Activated gamma-delta T cell treated with Interleukin-2 at 50 U/mL for 16 hours (primary cell): Measurements from ENCODE around the gene ZNF334.

ENCODE experiments used
- DNase-seq: peaks from one replicate; pipeline ENCODE4 v3.0.0-alpha.2; 2020

Gene ZNF334

GRCh38 chr20:46512943-46513844 is at the start of gene ZNF334:
Gene ZNF334, minus strand, starts transcription at chr20:46513559. Its CDS starts 1,457 bp downstream, at chr20:46512102.
- DNase-seq = no peak

DNA sequence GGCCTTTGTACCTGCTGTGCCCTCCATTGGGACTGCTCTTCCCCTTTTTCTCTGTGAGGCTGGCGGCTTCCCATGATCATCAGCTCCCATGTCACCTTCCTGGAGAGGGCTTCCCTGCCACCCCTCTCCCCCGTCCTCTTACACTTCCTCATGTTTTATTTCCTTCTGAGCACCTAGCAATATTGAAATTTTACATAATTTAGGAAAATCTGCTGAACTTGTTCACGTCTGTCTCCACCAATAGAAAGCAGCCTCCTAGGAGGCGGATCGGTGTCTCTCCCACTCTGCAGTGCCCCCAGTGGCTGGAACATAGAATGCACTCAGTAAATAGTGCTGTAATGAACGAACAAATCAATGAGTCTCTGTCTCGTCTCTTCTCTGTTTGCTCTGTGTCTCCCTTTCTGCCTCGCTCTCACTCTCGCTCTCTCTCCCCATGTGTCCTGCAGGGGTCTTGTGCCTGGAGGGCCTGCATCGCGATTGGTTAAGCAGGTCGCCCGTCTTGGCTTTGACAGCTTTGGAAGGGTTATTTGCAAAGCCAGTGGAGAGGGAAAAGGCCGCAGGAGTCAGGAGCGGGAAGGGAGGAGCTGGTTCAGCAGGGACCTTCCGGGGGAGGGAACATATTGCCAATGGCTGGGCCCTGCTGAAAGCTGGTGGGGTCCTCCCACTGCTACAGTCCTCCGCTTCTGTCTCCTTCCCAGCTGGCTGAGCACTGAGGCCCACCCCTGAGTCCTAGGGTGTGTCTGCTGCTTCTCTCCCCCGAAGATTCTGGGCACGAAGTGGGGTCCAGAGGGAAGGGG is 49.2 kb upstream of the ZNF334 start:
- peak; percentile 58 for DNase-seq

GRCh38 chr20:46562009-46562372 is 48.6 kb upstream of the ZNF334 start:
- no peak for DNase-seq

DNA sequence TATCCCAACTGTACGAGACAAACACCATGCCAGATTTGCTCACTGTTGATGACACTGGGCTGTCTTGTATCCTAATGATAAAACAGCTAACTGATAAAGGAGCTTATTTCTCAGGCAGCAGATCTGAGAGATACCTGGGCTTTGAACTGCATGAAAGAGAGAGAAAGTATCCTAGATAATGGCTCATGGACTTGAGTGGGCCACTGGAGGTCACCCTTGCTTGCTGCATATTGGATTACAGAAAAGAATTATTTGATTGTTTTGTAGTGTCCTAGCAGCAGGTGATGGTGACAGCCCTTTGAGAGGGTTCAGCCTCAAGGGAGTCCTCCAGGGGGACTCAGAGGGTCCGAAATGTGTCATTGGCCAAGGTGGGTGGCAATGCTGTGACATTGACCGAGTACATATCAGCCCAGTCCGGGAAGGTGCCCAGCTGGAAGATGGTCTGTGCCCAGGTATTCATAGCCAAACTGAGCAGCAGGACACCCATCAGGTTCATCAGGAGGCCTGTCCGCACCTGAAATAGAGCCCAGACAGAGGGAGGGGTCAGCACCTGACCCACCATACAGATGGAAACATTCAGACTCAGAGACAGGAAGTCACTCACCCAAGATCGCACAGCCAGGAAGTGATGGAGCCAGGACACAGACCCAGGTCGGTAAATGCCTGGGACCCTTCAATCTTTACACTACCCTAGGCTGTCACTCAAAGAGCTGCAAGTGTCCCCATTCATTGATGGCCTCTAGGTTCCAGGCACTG is 46.5 kb upstream of the ZNF334 start:
- no peak for DNase-seq

DNA sequence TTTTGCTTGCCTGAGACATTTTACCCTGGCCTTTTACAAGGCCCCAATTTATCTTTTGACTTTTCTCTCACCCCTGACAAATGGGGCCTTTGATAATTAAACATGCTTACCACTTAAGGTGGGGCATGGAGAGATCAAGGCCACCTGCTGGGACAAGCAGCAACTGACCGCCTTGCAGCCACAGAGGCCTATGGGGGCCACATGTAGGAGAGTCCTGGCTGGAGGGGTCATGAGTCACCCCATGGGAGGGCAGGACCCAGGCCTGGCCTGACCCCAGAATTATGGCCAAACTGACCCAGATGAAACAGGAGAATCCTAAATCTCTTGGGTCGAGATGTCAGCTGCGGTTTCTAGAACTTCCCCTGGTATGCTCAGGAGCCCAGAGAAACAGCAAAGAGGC is 45.6 kb upstream of the ZNF334 start:
- no peak for DNase-seq

DNA sequence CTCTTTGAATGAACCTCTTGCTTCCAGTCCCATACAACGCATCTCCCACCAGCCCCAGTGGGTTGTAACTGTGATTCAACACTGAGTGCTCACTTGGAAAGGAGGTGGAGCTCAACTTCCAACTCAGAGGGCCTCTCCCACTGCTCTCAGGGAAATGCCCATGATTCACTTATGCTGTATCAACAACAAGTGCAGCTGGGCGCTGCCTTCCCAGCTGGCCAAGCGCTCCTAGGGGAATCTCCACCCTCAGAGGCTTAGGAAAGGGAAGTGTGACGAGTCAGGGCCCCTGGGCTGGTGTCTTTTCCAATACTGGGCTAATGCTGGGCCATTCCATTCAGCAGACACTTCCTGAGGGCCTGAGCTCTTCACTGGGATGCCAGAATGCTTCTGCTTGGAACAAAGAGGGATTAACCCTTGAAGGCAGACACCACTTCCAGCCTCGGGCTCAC is 45.2 kb upstream of the ZNF334 start:
- no peak for DNase-seq

DNA sequence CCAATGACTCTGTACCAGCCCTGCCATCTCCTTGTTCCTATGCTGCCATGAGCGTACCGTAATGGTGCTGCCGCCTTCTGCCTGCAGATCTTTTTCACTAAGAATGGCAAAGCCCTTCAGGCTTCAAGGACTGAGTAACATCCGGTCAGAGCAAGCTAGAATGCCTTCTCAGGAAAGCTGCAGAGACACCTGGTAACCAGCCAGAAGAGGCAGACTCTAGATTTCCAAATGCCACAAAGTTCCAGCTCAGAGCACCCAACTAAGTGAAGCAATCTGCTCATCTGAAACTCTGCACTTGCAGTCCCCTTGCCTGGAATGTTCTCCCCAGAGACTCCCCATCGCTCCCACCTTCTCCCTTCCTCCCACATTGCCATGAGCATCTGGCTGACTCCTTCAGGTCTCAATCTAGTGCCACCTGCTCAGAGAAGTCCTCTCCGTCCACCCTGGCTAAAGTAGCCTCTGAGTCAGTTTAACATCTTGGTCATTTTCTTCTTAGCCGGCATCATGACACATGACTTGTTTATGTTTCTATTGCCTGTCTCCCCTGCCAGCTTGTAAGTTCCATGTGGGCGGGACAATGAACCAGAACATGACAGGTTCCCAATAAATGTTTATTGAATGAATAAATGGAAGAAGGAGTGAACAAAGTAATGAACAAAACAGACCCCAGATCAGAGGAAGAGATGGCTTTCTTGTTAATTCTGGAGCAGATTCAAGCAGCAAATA is 44.0 kb upstream of the ZNF334 start:
- DNase-seq = no peak

DNA sequence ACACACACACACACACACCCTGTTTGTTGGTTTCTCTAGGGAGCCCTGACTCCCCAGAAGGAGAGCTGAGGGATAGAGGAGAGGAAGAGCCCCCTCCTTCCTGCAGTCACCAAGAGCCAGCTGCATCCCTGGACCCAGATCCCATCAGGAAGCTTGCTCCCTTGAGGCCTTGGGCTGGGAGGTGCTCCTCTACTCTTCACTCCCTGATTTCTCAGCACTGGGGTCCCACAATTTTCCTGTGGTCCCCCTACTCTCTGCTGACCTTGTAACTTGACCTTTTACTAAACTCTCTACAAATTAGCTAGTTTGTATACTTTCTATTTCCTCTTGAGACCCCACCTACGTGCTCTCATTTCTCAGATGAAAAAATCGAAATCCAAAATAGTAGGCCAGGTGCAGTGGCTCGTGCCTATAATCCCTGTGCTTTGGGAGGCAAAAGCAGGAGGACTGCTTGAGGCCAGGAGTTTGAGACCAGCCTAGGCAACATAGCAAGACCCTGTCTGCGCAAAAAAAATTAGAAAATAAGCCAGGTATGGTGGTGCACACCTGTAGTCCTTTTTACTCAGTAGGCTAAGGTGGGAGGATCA is 42.1 kb upstream of the ZNF334 start:
- no peak for DNase-seq

- no peak for DNase-seq
Measured at GRCh38 chr20:46554828-46555227, 41.5 kb upstream of the ZNF334 start.

GRCh38 chr20:46553926-46554325 is 40.6 kb upstream of the ZNF334 start:
- DNase-seq = no peak

- DNase-seq = peak; percentile 27
Measured at GRCh38 chr20:46552460-46553420, 39.4 kb upstream of the ZNF334 start.

DNA sequence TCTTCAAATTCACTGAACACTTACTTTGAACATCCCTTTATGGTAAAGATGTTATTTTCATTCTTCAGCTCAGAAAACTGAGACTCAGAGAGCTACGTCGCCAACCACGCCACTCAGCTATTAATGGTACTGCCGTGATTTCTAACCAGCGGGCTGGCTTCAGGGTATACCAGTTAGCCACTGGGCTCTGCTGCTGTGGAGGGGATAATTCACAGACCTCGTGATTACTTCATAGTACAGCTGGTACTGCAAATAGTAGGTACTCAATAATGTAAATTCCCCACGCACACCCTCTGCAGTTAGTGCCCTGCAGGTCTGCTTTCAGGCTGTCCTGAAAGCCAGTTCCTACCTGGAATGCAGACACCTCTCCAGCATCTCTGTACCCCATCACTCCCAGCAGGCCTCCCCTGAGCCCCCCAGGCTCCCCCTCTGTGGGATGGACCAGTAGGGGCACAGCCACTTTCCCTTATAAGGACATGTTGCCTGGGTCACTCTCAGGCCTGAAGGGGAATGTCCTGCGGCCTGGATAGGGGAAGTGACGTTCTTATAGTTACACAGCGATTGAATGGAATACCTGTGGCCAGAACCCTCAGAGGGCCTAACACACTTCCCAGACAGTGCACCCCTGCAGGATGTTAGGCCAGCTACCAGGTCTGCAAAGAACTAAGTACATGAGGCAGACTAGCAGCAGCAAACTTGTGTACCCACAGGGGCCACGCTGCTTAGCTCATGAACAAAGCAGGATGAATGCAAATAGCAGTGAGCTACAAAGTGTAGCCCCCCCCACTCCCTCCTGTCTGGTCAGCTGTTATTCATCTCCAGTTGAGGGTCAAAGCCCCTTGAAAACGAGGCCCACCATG is 38.4 kb upstream of the ZNF334 start:
- DNase-seq = no peak

GRCh38 chr20:46550461-46550860 is 37.1 kb upstream of the ZNF334 start, which contains the start of gene OCSTAMP:
Gene OCSTAMP, minus strand, starts transcription at chr20:46550654. Its CDS starts 94 bp downstream, at chr20:46550560.
- DNase-seq = no peak

- DNase-seq = no peak
Measured at GRCh38 chr20:46549188-46549972, 36.0 kb upstream of the ZNF334 start.

- DNase-seq = no peak
Measured at GRCh38 chr20:46548688-46549087, 35.3 kb upstream of the ZNF334 start.

GRCh38 chr20:46547995-46548394 is 34.6 kb upstream of the ZNF334 start:
- DNase-seq = no peak

DNA sequence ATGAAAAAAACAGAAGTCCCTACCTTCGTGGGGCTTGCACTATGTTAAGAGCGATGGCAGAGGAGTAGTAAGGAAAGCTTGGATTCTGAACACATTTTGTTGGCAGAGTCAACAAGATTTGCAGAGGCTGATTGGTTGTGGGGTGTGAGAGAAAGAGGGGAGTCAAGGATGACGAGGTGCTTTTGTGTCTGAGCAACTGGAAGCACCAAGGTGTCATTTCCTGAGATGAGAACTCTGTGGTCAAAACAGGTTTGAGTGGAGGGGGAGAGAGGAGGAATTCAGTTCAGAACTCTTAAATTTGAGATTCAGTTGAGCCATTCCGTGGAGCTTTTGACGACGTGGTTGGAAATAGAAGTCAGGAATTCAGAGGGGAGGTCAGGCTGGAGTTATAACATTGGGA is 33.6 kb upstream of the ZNF334 start:
- no peak for DNase-seq

DNA sequence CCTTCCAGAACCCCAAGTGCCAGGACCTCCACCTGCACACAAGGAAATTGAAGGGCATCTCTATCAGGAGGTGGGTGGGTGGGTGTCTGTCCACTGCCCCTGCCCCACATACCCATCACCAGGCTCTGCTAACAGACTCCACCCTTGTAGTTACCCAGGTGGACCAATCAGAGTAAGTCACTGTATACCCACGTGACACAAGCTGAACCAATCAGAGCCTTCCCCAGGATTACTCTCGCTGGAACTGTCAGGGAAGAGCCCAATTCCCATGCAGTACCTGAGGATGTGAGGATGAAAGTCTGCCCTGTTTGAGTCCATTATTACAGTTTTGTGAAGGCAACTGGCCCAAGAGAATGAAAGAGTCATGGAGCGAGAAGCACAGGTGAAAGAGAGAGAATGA is 32.9 kb upstream of the ZNF334 start:
- no peak for DNase-seq

DNA sequence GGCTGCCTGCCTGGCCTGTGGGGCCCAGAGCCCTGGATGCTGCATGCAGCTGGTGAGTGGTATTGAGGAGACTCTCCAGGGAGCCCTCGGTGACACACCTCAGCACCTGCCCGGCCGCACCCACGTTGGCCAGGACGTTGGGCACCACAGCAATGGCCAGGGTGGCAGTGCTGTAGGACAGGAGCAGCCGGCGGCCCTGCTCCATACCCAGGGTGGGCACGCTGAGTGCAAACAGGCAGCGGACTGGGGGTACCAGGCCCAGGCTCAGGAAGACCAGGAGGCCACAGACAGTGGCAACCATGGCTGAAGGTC is 32.4 kb upstream of the ZNF334 start:
- no peak for DNase-seq
